Measurements from ENCODE around the gene TRIM3. TPM values are rescaled to one million over a fixed set of nuclear protein-coding genes. Genes with fewer than 3 reads are reported as not detected.

Gene TRIM3
- total and polyA plus RNA-seq, 2 donors (not counting 1 experiment from before 2014, with no cell fraction given): 11.4 to 20.1 TPM

DNA sequence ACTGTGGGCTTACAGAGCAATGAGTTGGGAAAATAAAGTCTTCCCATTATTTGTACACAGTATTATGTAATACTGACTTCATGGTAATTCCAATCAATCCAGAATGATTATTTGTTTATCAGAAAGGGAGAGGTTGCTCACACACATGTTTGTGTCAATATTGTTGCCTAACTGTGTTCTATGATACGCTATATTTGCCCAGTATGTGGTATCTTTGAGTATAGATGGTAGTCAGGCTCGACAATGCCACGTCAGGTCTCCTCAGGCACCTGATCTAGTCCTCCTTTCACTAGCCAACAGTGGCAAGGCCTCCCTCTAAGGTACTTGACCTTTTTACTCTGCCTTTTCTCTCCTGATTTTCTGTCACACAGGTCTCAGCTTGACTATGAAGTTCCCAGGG is 28.6 kb upstream of the TRIM3 start:
- Histone ChIP-seq H3K27me3 (replicated peaks in 1 of 4; ENCODE audit: control extremely low read depth in 1 of 4, control insufficient read depth in 3 of 4, insufficient read depth in 4 of 4, low read length in 3 of 4) (no peaks in the 10 kb centered on the region), H3K79me2 (ENCODE audit: control insufficient read depth, insufficient read depth, low read length) (peaks cover 18% of the 10 kb centered on the region), H3K4me1 (ENCODE audit: control insufficient read depth in 2 of 2, insufficient read depth in 2 of 2, low read length in 2 of 2) (no peaks in the 10 kb centered on the region), H3K4me2 (replicated peaks; ENCODE audit: low read depth, low read length, poor library complexity, severe bottlenecking) (no peak overlapping the region), H4K20me1 (ENCODE audit: control insufficient read depth, insufficient read depth, low read length, poor library complexity, severe bottlenecking) (no peaks in the 10 kb centered on the region), H2AFZ (ENCODE audit: insufficient read depth, low read depth, low read length, poor library complexity, severe bottlenecking) (no peak overlapping the region), H3K27ac (ENCODE audit: low read length in 2 of 2) (no peak overlapping the region), H3K9me3 (ENCODE audit: control extremely low read depth in 1 of 3, control insufficient read depth in 2 of 3, insufficient read depth in 1 of 3, low read length in 2 of 3) (no peaks in the 10 kb centered on the region), H3K36me3 (replicated peaks in 1 of 2; ENCODE audit: control extremely low read depth in 1 of 2, control insufficient read depth in 1 of 2, extremely low read depth in 1 of 2, insufficient read depth in 2 of 2, low read length in 1 of 2) (peaks cover 1 to 31% of the 10 kb centered on the region in 2 experiments), H3K9ac (ENCODE audit: low read length) (no peak overlapping the region), H3K4me3 (ENCODE audit: control extremely low read depth in 1 of 5, extremely low read depth in 1 of 5, insufficient read depth in 1 of 5, low read depth in 2 of 5, low read length in 4 of 5) (no peak overlapping the region)
- Mint-ChIP-seq H3K4me1 (no peaks in the 10 kb centered on the region), H3K27me3 (no peaks in the 10 kb centered on the region), H3K4me3 (no peak overlapping the region), H3K9me3 (ENCODE audit: insufficient read depth) (no peaks in the 10 kb centered on the region), H3K27ac (no peak overlapping the region)
- POLR2A ChIA-PET: no interaction called here
- intact Hi-C loops (cut with micrococcal nuclease): no loop called here
- no peak for ATAC-seq (ENCODE audit: low read depth)
- TF ChIP-seq EZH2 (IDR thresholded peaks at IDR 0.05; ENCODE audit: borderline replicate concordance, insufficient read depth, low read depth, low read length, poor library complexity, severe bottlenecking): no peak
- TF ChIP-seq, protein P1, sequence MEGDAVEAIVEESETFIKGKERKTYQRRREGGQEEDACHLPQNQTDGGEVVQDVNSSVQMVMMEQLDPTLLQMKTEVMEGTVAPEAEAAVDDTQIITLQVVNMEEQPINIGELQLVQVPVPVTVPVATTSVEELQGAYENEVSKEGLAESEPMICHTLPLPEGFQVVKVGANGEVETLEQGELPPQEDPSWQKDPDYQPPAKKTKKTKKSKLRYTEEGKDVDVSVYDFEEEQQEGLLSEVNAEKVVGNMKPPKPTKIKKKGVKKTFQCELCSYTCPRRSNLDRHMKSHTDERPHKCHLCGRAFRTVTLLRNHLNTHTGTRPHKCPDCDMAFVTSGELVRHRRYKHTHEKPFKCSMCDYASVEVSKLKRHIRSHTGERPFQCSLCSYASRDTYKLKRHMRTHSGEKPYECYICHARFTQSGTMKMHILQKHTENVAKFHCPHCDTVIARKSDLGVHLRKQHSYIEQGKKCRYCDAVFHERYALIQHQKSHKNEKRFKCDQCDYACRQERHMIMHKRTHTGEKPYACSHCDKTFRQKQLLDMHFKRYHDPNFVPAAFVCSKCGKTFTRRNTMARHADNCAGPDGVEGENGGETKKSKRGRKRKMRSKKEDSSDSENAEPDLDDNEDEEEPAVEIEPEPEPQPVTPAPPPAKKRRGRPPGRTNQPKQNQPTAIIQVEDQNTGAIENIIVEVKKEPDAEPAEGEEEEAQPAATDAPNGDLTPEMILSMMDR (IDR thresholded peaks at IDR 0.05): no peak
- DNase-seq: no peak
- CTCF ChIA-PET: no interaction called here
- WGBS (ENCODE audit: insufficient coverage): 100% methylated on average over 3 of the region's 3 CpGs

DNA sequence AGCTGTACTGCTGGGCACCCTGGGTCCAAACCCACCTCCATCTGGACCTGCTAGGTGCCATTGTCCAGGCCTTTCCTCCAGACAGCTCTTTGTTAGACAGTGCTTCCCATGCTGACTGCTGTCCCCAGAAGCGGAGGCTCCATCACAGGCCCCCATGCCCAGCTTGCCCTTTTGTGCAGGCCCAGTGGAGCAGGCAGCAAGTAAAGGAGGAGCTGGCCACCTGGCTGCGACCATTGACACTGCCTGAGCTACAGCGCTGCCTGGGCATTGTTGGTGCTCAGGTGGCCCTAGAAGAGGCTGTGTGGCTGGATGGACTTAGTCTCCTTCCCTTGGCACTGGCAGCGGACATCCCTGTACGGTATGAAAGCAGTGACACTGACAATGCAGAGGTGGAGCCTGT is 24.8 kb upstream of the TRIM3 start:
- intact Hi-C loops (cut with micrococcal nuclease): no loop called here
- Histone ChIP-seq H3K9me3 (ENCODE audit: control extremely low read depth in 1 of 3, control insufficient read depth in 2 of 3, insufficient read depth in 1 of 3, low read length in 2 of 3) (no peaks in the 10 kb centered on the region), H3K4me1 (ENCODE audit: control insufficient read depth in 2 of 2, insufficient read depth in 2 of 2, low read length in 2 of 2) (no peaks in the 10 kb centered on the region), H3K9ac (ENCODE audit: low read length) (no peak overlapping the region), H4K20me1 (ENCODE audit: control insufficient read depth, insufficient read depth, low read length, poor library complexity, severe bottlenecking) (no peaks in the 10 kb centered on the region), H3K36me3 (replicated peaks in 1 of 2; ENCODE audit: control extremely low read depth in 1 of 2, control insufficient read depth in 1 of 2, extremely low read depth in 1 of 2, insufficient read depth in 2 of 2, low read length in 1 of 2) (peaks cover 0 to 24% of the 10 kb centered on the region in 2 experiments), H3K27ac (ENCODE audit: low read length in 2 of 2) (no peak overlapping the region), H3K27me3 (replicated peaks in 1 of 4; ENCODE audit: control extremely low read depth in 1 of 4, control insufficient read depth in 3 of 4, insufficient read depth in 4 of 4, low read length in 3 of 4) (no peaks in the 10 kb centered on the region), H3K4me3 (ENCODE audit: control extremely low read depth in 1 of 5, extremely low read depth in 1 of 5, insufficient read depth in 1 of 5, low read depth in 2 of 5, low read length in 4 of 5) (no peak overlapping the region), H2AFZ (ENCODE audit: insufficient read depth, low read depth, low read length, poor library complexity, severe bottlenecking) (no peak overlapping the region), H3K79me2 (ENCODE audit: control insufficient read depth, insufficient read depth, low read length) (peaks cover 51% of the 10 kb centered on the region), H3K4me2 (replicated peaks; ENCODE audit: low read depth, low read length, poor library complexity, severe bottlenecking) (no peak overlapping the region)
- no peaks in the 10 kb centered on the region for H3K27me3 Mint-ChIP-seq
- 95% methylated on average over 4 of the region's 5 CpGs for WGBS (ENCODE audit: insufficient coverage)
- no peak overlapping the region for H3K4me3 Mint-ChIP-seq
- ChIA-PET CTCF (interaction anchor here (0.9 to 5.3 kb wide), 3 partner anchors 8 to 120 kb away, joined by 3 to 28 read pairs (median 4); no protein-coding TSS in a partner anchor), POLR2A (no interaction called here)
- no peak for DNase-seq
- H3K9me3 Mint-ChIP-seq (ENCODE audit: insufficient read depth): no peaks in the 10 kb centered on the region
- no peak for ATAC-seq (ENCODE audit: low read depth)
- H3K4me1 Mint-ChIP-seq: no peaks in the 10 kb centered on the region
- H3K27ac Mint-ChIP-seq: no peak overlapping the region
- TF ChIP-seq, protein P1 (IDR thresholded peaks at IDR 0.05): no peak
- no peak for TF ChIP-seq EZH2 (IDR thresholded peaks at IDR 0.05; ENCODE audit: borderline replicate concordance, insufficient read depth, low read depth, low read length, poor library complexity, severe bottlenecking)
